B cell (primary cell): ENCODE results near the gene ZFC3H1. TPM values are rescaled to one million over a fixed set of nuclear protein-coding genes. Genes with fewer than 3 reads are reported as not detected.

Experiments used
- ATAC-seq: fragments of 200-7000 bp; cut with Tn5 transposase; one replicate; pipeline ENCODE4 v1.10.0; 2021; ENCODE audit warnings: low read depth, mild to moderate bottlenecking, moderate number of reproducible peaks, moderate library complexity
- CTCF ChIA-PET: fragments of 350-600 bp; sonication (Branson Sonifier 250); formaldehyde crosslinking; loops from one replicate; lab custom pipeline; 2021; ENCODE audit warnings: antibody characterized with exemption, inconsistent platforms; lab: Charles Lee
- POLR2A ChIA-PET: fragments of 350-600 bp; sonication (Branson Sonifier 250); formaldehyde crosslinking; loops from one replicate; lab custom pipeline; 2021; ENCODE audit warnings: antibody characterized with exemption; lab: Charles Lee
- DNase-seq: peaks from one replicate; pipeline ENCODE4 v3.0.0; 2013
- H2AFZ ChIP-seq: 2 replicates; pipeline ENCODE4 v1.6.1; 2012; ENCODE audit warnings: mild to moderate bottlenecking, low read depth, low read length; ENCODE audit not compliant: insufficient read depth, poor library complexity, severe bottlenecking
- H3K27ac ChIP-seq, 2 donors: 1 replicate in 1 of 2; 2 replicates in 1 of 2; pipeline ENCODE4 v1.5.1; 2012 to 2013; ENCODE audit warnings: low read length in 2 of 2, mild to moderate bottlenecking in 2 of 2, moderate library complexity in 1 of 2
- H3K27me3 ChIP-seq, 4 experiments: fragments of 200-600 bp in 1 of 4; sonication (generic) in 1 of 4; replicated peaks in 1 of 4; 1 replicate in 2 of 4; 2 replicates in 2 of 4; pipeline versions ENCODE4 v1.6.1 to v1.7.0; 2013 to 2016; ENCODE audit warnings: low read length in 3 of 4, mild to moderate bottlenecking in 2 of 4, mixed read lengths in 1 of 4, moderate library complexity in 1 of 4; ENCODE audit not compliant: insufficient read depth in 4 of 4, control insufficient read depth in 3 of 4; ENCODE audit errors: control extremely low read depth in 1 of 4
- H3K36me3 ChIP-seq, 2 experiments: replicated peaks in 1 of 2; 1 replicate in 1 of 2; 2 replicates in 1 of 2; pipeline versions ENCODE4 v1.6.1 to v1.7.1; 2013; ENCODE audit warnings: low read length in 1 of 2; ENCODE audit not compliant: insufficient read depth in 2 of 2, control insufficient read depth in 1 of 2; ENCODE audit errors: control extremely low read depth in 1 of 2, extremely low read depth in 1 of 2
- H3K4me1 ChIP-seq, 2 donors: fragments of 200-600 bp in 1 of 2; sonication (generic) in 1 of 2; 1 replicate in 1 of 2; 2 replicates in 1 of 2; pipeline versions ENCODE4 v1.5.1 to v1.6.1; 2013 to 2017; ENCODE audit warnings: low read length in 2 of 2; ENCODE audit not compliant: control insufficient read depth in 2 of 2, insufficient read depth in 2 of 2
- H3K4me2 ChIP-seq: replicated peaks from 2 replicates; pipeline ENCODE3; 2012; ENCODE audit warnings: mild to moderate bottlenecking, low read depth, low read length; ENCODE audit not compliant: poor library complexity, severe bottlenecking
- H3K4me3 ChIP-seq, 5 experiments: fragments of 200-600 bp in 1 of 5; sonication (generic) in 1 of 5; 1 replicate in 3 of 5; 2 replicates in 2 of 5; pipeline versions ENCODE4 v1.5.1 to v1.7.0; 2011 to 2016; ENCODE audit warnings: low read length in 4 of 5, mild to moderate bottlenecking in 4 of 5, low read depth in 2 of 5, control low read depth in 1 of 5, moderate library complexity in 1 of 5; ENCODE audit not compliant: insufficient read depth in 1 of 5; ENCODE audit errors: control extremely low read depth in 1 of 5, extremely low read depth in 1 of 5
- H3K79me2 ChIP-seq: fragments of 200-600 bp; sonication (generic); one replicate; pipeline ENCODE4 v1.6.0; 2016; ENCODE audit warnings: low read length; ENCODE audit not compliant: control insufficient read depth, insufficient read depth
- H3K9ac ChIP-seq: fragments of 200-600 bp; sonication (generic); 2 replicates; pipeline ENCODE4 v1.6.1; 2017; ENCODE audit warnings: mild to moderate bottlenecking, low read length, moderate library complexity
- H3K9me3 ChIP-seq, 3 donors: one replicate each; pipeline versions ENCODE4 v1.6.1 to v1.7.1; 2013; ENCODE audit warnings: low read length in 2 of 3; ENCODE audit not compliant: control insufficient read depth in 2 of 3, insufficient read depth in 1 of 3; ENCODE audit errors: control extremely low read depth in 1 of 3
- H4K20me1 ChIP-seq: 2 replicates; pipeline ENCODE4 v1.6.0; 2012; ENCODE audit warnings: mild to moderate bottlenecking, low read length; ENCODE audit not compliant: insufficient read depth, control insufficient read depth, poor library complexity, severe bottlenecking
- H3K27ac Mint-ChIP-seq: one replicate; pipeline ENCODE4 v1.8.0; 2021; ENCODE audit warnings: mixed read lengths
- H3K27me3 Mint-ChIP-seq: one replicate; pipeline ENCODE4 v1.8.0; 2021; ENCODE audit warnings: mixed read lengths
- H3K4me1 Mint-ChIP-seq: one replicate; pipeline ENCODE4 v1.8.0; 2021; ENCODE audit warnings: mixed read lengths
- H3K4me3 Mint-ChIP-seq: one replicate; pipeline ENCODE4 v1.8.0; 2021; ENCODE audit warnings: mixed read lengths
- H3K9me3 Mint-ChIP-seq: one replicate; pipeline ENCODE4 v1.8.0; 2022; ENCODE audit warnings: mixed read lengths; ENCODE audit not compliant: insufficient read depth
- EZH2 ChIP-seq: IDR thresholded peaks from 2 replicates; pipeline ENCODE4 v1.6.1; 2012; ENCODE audit warnings: borderline replicate concordance, low read depth, mild to moderate bottlenecking, moderate library complexity, low read length; ENCODE audit not compliant: insufficient read depth, poor library complexity, severe bottlenecking
- WGBS: methylation state at CpG from one replicate; pipeline ENCODE4 v1.1.5; 2013; ENCODE audit warnings: missing lambda C conversion rate; ENCODE audit not compliant: insufficient coverage; 5-methylcytosine and 5-hydroxymethylcytosine counted together
- intact Hi-C: fragments of 100-400 bp; cut with micrococcal nuclease; formaldehyde crosslinking; loops from one replicate; pipeline ENCODE4 v1.10.0; 2022
- polyA plus RNA-seq: library from polyadenylated mRNA; depleted of rRNA; stranded (reverse); fragments of >200 nt; gene quantifications from 2 replicates; pipeline ENCODE4 v1.2.3, GENCODE V29; 2012
- total RNA-seq, 2 donors: library from RNA; stranded (reverse); fragments of 120-200 nt in 1 of 2; gene quantifications; 1 replicate in 1 of 2; 2 replicates in 1 of 2; pipeline versions ENCODE4 v1.2.3 to v1.2.4, GENCODE V29; 2013 to 2022
- TF ChIP-seq, protein P1 (sequence below): fragments of 200-600 bp; IDR thresholded peaks from one replicate; pipeline ENCODE4 v1.8.0; 2022; ENCODE audit warnings: antibody characterized with exemption, mild to moderate bottlenecking

The ZFC3H1 gene
- total and polyA plus RNA-seq, 2 donors (not counting 1 experiment from before 2014, with no cell fraction given), result 55.9 to 141 TPM

DNA sequence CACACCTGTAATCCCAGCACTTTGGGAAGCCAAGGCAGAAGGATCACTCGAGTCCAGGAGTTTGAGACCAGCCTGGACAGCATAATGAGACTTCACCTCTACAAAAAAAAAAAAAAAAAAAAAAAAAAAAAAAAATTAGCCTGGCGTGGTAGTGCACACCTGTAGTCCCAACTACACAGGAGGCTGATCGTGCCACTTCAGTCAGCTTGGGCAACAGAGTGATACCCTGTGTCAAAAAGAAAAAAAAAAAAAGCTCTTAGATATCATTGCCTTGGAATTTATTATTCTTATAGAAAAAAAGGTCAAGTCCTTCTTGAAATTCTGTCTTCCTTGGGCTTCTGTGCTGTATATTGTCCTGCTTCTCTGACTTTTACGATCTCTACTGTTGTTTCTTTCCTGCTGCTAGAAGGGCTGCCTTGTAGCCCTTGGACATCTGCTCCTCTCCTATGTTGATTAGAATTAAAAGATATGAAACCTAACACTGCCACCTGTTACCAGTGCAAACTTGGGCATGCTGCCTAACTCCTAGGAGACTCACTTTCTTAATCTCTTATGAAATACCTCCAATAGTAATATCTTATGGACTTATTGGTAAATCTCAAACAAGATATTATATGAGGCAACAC, 28.0 kb upstream of the ZFC3H1 start:
- WGBS, result 100% methylated on average over 1 of the region's 4 CpGs
- peaks cover 73% of the 10 kb centered on the region for H3K4me1 Mint-ChIP-seq
- Histone ChIP-seq H3K79me2 (peaks cover 88% of the 10 kb centered on the region), H3K4me2 (peak overlapping the region; percentile 86), H4K20me1 (no peaks in the 10 kb centered on the region), H2AFZ (peak overlapping the region; percentile 41), H3K9ac (peak overlapping the region; percentile 44), H3K36me3 (peaks cover 1 to 6% of the 10 kb centered on the region in 2 experiments), H3K27me3 (no peaks in the 10 kb centered on the region), H3K27ac (peak overlapping the region; percentile 31 to 95), H3K9me3 (peaks cover 0 to 2% (median 0%) of the 10 kb centered on the region in 3 donors), H3K4me1 (peaks cover 81% of the 10 kb centered on the region in 2 donors), H3K4me3 (peak overlapping the region in 2 of 5 experiments; percentile 1 to 6)
- POLR2A ChIA-PET, result no interaction called here
- H3K4me3 Mint-ChIP-seq, result peak overlapping the region; percentile 59
- CTCF ChIA-PET, result no interaction called here
- DNase-seq (peak; percentile 22), ATAC-seq (no peak)
- no peaks in the 10 kb centered on the region for H3K27me3 Mint-ChIP-seq
- TF ChIP-seq, protein P1, sequence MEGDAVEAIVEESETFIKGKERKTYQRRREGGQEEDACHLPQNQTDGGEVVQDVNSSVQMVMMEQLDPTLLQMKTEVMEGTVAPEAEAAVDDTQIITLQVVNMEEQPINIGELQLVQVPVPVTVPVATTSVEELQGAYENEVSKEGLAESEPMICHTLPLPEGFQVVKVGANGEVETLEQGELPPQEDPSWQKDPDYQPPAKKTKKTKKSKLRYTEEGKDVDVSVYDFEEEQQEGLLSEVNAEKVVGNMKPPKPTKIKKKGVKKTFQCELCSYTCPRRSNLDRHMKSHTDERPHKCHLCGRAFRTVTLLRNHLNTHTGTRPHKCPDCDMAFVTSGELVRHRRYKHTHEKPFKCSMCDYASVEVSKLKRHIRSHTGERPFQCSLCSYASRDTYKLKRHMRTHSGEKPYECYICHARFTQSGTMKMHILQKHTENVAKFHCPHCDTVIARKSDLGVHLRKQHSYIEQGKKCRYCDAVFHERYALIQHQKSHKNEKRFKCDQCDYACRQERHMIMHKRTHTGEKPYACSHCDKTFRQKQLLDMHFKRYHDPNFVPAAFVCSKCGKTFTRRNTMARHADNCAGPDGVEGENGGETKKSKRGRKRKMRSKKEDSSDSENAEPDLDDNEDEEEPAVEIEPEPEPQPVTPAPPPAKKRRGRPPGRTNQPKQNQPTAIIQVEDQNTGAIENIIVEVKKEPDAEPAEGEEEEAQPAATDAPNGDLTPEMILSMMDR, result no peak
- no peak for TF ChIP-seq EZH2
- peak overlapping the region; percentile 81 for H3K27ac Mint-ChIP-seq
- no peaks in the 10 kb centered on the region for H3K9me3 Mint-ChIP-seq
- intact Hi-C loops, result no loop called here

DNA sequence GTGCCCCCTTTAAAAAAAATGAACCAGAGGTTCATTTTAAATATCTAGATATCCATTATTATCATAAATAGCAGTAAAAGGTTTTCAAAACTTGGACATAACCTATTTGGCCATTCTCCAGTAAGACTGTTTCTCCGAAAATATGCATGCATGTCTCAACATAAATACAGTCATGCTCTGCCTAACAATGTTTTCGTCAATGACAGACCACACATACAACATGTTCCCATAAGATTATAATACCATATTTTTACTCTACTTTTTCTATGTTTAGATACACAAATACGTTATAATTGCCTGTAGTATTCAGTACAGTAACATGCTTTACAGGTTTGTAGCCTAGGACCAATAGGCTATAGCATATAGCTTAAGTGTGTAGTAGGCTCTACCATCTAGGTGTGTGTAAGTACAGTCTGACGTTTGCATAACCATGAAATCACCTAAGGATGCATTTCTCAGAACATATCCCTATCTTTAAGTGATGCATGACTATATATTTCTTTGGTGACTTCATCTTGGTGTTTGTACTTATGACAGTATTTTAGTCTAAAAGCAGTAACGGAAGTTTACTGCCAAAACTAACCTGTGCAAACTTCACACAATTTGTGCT, 25.4 kb upstream of the ZFC3H1 start:
- H3K27ac Mint-ChIP-seq, result peak overlapping the region; percentile 97
- H3K4me3 Mint-ChIP-seq, result peak overlapping the region; percentile 88
- H3K4me1 Mint-ChIP-seq, result peaks cover 72% of the 10 kb centered on the region
- Histone ChIP-seq H3K4me2 (peak overlapping the region; percentile 86), H3K27me3 (no peaks in the 10 kb centered on the region), H2AFZ (peak overlapping the region; percentile 48), H3K27ac (peak overlapping the region; percentile 83 to 95), H3K36me3 (peaks cover 1 to 6% of the 10 kb centered on the region in 2 experiments), H3K9ac (peak overlapping the region; percentile 68), H3K79me2 (peaks cover 95% of the 10 kb centered on the region), H3K9me3 (peaks cover 0 to 2% (median 0%) of the 10 kb centered on the region in 3 donors), H3K4me3 (peak overlapping the region in 4 of 5 experiments; percentile 5 to 99 (median 80)), H3K4me1 (peaks cover 76 to 80% of the 10 kb centered on the region in 2 donors), H4K20me1 (no peaks in the 10 kb centered on the region)
- no peak for DNase-seq
- H3K27me3 Mint-ChIP-seq, result no peaks in the 10 kb centered on the region
- POLR2A ChIA-PET, result no interaction called here
- ATAC-seq, result no peak
- 60% methylated on average over 2 of the region's 5 CpGs for WGBS
- no peak for TF ChIP-seq EZH2
- TF ChIP-seq, protein P1, result no peak
- intact Hi-C loops, result loop anchor here (1.0 to 5.0 kb wide), 2 partner anchors 9 to 1952 kb away; partner anchors contain the start of gene RAB3IP
- H3K9me3 Mint-ChIP-seq, result no peaks in the 10 kb centered on the region
- CTCF ChIA-PET, result interaction anchor here (1.0 to 6.1 kb wide), 2 partner anchors 26 to 59 kb away, joined by 4 to 68 read pairs; partner anchors contain the start of genes THAP2 and ZFC3H1
